ENCODE results near the gene GRIK3.

DNA sequence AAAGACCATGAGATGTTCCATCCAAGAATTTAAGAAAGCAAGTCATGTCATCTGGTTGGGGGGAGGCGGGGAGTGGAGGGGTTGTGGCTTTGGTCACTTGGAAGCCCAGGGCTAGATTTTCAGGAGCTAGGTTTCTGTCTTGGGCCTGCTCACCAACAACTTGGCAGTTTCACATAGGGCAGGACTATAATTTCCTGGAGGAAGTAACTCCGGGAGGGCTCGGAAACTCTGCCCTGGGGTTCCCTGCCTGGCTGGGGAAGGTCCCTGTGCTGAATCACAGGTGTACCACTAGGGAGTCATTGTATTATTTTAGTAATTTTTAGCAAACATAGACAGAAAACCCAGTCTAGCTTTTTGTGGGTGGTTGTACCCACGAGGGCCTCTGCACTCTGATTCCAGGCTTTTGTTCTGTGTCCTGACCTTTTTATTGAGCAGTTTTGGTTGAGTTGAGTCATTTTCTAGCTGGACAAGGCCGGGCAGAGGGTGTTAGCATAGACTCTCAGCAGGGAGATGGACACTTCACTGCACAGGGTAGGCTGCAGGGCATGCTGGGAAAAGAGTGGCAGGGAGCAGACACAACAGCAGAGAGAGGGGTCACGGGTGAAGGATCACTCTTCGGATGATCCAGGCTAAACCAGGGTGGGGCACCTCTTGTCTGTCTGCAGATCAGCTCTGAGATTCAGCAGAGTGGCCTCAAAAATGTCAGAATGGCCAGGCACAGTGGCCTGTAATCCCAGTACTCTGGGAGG is 144.7 kb downstream of the GRIK3 start:
- TF ChIP-seq, protein P1, sequence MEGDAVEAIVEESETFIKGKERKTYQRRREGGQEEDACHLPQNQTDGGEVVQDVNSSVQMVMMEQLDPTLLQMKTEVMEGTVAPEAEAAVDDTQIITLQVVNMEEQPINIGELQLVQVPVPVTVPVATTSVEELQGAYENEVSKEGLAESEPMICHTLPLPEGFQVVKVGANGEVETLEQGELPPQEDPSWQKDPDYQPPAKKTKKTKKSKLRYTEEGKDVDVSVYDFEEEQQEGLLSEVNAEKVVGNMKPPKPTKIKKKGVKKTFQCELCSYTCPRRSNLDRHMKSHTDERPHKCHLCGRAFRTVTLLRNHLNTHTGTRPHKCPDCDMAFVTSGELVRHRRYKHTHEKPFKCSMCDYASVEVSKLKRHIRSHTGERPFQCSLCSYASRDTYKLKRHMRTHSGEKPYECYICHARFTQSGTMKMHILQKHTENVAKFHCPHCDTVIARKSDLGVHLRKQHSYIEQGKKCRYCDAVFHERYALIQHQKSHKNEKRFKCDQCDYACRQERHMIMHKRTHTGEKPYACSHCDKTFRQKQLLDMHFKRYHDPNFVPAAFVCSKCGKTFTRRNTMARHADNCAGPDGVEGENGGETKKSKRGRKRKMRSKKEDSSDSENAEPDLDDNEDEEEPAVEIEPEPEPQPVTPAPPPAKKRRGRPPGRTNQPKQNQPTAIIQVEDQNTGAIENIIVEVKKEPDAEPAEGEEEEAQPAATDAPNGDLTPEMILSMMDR (IDR thresholded peaks at IDR 0.05; ENCODE audit: low read depth, low read length, poor library complexity, severe bottlenecking) = no peak
- no peak for TF ChIP-seq EZH2phosphoT487 (IDR thresholded peaks at IDR 0.05; ENCODE audit: borderline replicate concordance, low read length)

All from DOHH2 (cell line).